ENCODE data around the gene YPEL4. TPM values are rescaled to one million over a fixed set of nuclear protein-coding genes. Genes with fewer than 3 reads are reported as not detected.
A peak's percentile ranks its signal among the peaks of the same experiment; 100 is the strongest.
"Not testable (repeated sequence)": the region's sequence is repeated elsewhere in the genome, so short reads cannot be mapped to it uniquely, and the experiment has no call there.

Gene YPEL4, protein sequence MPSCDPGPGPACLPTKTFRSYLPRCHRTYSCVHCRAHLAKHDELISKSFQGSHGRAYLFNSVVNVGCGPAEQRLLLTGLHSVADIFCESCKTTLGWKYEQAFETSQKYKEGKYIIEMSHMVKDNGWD
- total RNA-seq, result 1 to 10 TPM; 1.2 to 1.3 (median 1.2) TPM
- 0.59 TPM for total RNA-seq (2013)

DNA sequence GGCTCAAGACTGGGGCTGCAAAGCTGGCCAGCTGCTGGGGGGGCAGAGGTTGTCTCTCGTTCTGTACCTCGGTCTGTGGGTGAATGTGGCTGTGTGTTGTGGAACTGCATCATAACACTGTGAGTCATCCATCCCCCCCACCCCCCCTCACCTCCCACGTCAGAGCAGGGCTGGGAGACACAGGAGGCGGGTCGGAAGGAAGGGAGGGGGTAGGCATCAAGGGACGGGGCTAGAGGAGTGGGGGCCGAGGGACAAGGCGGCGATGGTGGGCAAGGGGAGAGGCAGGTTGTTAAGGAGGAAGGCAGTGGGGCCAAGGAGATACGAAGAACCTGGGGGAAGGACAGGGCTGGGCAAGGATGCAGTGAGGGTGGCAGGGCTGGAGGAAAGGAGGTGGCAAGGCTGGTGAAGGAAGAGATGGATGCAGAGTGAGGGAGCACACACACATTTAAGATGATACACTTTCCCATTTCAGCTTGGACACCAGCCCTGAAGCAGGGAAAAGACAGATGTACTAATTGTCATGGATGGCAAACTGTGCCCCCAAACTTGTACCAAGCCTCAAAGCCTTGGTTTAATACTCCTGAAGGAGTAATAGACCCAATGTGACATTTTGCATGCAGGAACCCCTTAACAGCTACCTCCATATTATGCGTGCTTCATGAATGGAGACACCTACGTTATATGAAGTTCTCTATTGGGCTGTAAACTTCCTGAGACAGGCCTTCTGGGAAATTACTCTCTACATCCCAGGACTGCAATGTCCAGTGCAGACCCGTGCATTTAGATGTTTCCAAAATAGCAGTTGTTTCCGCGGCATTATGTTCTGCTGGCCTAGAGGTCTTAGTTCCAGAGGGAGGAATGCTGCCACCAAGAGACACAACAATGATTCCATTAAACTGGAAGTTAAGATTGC is at the start of gene YPEL4:
Gene YPEL4 (minus strand): TSS at position 87 of the 913 bp plus-strand sequence. CDS start 2,805 bp downstream, outside the sequence.
- Histone ChIP-seq H3K4me3 (ENCODE audit: low read length) (peak within 1 kb of the TSS; percentile 21), H3K27ac (ENCODE audit: low read length) (no peak within 1 kb of the TSS), H3K4me1 (ENCODE audit: control insufficient read depth, insufficient read depth, low read length) (peaks cover 36% of the 10 kb centered on the region), H3K9me3 (ENCODE audit: control insufficient read depth, insufficient read depth, low read length) (no peaks in the 10 kb centered on the region), H3K27me3 (ENCODE audit: control insufficient read depth, insufficient read depth, low read length) (peaks cover 35% of the 10 kb centered on the region), H3K36me3 (ENCODE audit: control insufficient read depth, insufficient read depth, low read length) (no peaks in the 10 kb centered on the region)
- intact Hi-C loops (cut with micrococcal nuclease), result loop anchor here (1.0 kb wide), 1 partner anchor 17 kb away; no protein-coding TSS in a partner anchor
- Mint-ChIP-seq H3K4me3 (peak within 1 kb of the TSS; percentile 86), H3K4me1 (peaks cover 35 to 47% of the 10 kb centered on the region in 2 donors), H3K27me3 (ENCODE audit: low read depth in 2 of 2) (peaks cover 30 to 36% of the 10 kb centered on the region in 2 donors), H3K9me3 (no peaks in the 10 kb centered on the region), H3K27ac (peak within 1 kb of the TSS; percentile 78 to 87), H3K36me3 (no peaks in the 10 kb centered on the region)
- TF ChIP-seq, protein P1, sequence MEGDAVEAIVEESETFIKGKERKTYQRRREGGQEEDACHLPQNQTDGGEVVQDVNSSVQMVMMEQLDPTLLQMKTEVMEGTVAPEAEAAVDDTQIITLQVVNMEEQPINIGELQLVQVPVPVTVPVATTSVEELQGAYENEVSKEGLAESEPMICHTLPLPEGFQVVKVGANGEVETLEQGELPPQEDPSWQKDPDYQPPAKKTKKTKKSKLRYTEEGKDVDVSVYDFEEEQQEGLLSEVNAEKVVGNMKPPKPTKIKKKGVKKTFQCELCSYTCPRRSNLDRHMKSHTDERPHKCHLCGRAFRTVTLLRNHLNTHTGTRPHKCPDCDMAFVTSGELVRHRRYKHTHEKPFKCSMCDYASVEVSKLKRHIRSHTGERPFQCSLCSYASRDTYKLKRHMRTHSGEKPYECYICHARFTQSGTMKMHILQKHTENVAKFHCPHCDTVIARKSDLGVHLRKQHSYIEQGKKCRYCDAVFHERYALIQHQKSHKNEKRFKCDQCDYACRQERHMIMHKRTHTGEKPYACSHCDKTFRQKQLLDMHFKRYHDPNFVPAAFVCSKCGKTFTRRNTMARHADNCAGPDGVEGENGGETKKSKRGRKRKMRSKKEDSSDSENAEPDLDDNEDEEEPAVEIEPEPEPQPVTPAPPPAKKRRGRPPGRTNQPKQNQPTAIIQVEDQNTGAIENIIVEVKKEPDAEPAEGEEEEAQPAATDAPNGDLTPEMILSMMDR (IDR thresholded peaks at IDR 0.05), result no peak
- ATAC-seq, result peak; percentile 83 to 91 (median 86)
- DNase-seq, result peak; percentile 64 to 91
- WGBS (ENCODE audit: insufficient coverage), result 31% methylated on average over 12 of the region's 15 CpGs

DNA sequence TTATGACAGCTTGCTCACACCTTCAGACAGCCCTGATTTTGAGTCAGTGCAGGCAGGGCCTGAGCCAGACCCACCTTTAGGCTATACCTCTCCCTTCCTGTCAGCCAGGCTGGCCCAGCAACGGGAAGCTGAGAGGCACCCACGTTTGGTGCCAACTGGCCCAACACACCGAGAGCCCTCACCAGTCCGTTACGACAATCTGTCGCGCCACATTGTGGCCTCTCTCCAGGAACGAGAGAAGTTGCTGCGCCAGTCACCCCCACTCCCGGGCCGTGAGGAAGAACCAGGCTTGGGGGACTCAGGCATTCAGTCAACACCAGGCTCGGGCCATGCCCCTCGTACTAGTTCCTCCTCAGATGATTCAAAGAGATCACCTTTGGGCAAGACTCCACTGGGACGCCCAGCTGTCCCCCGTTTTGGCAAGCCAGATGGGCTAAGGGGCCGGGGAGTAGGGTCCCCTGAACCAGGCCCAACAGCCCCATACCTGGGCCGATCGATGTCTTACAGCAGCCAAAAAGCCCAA is 49.2 kb upstream of the YPEL4 start:
- ATAC-seq (no peak), DNase-seq (no peak)
- TF ChIP-seq, protein P1 (IDR thresholded peaks at IDR 0.05), result no peak
- Histone ChIP-seq H3K27ac (ENCODE audit: low read length) (no peak overlapping the region), H3K4me3 (ENCODE audit: low read length) (no peak overlapping the region), H3K27me3 (ENCODE audit: control insufficient read depth, insufficient read depth, low read length) (no peaks in the 10 kb centered on the region), H3K36me3 (ENCODE audit: control insufficient read depth, insufficient read depth, low read length) (peaks cover 64% of the 10 kb centered on the region), H3K9me3 (ENCODE audit: control insufficient read depth, insufficient read depth, low read length) (no peaks in the 10 kb centered on the region), H3K4me1 (ENCODE audit: control insufficient read depth, insufficient read depth, low read length) (no peaks in the 10 kb centered on the region)
- intact Hi-C loops (cut with micrococcal nuclease), result no loop called here
- H3K36me3 Mint-ChIP-seq, result peaks cover 15% of the 10 kb centered on the region
- H3K4me3 Mint-ChIP-seq, result no peak overlapping the region
- no peaks in the 10 kb centered on the region for H3K9me3 Mint-ChIP-seq
- H3K4me1 Mint-ChIP-seq, result no peaks in the 10 kb centered on the region
- H3K27me3 Mint-ChIP-seq (ENCODE audit: low read depth in 2 of 2), result no peaks in the 10 kb centered on the region
- 97% methylated on average over 18 of the region's 18 CpGs for WGBS (ENCODE audit: insufficient coverage)
- H3K27ac Mint-ChIP-seq, result peak overlapping the region in 1 of 2 donors; percentile 36

DNA sequence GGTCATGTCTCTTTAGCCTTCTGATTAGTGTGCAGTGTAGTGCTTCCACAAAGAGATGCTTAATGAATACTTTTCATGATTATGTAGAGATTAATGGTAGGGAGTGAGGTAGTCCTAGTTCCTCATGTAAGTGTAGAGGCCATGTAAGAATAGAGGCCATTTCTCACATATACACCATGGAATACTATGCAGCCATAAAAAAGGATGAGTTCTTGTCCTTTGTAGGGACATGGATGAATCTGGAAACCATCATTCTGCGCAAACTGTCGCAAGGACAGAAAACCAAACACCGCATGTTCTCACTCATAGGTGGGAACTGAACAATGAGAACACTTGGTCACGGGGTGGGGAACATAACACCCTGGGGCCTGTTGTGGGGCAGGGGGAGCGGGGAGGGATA is 40.8 kb upstream of the YPEL4 start:
- H3K27me3 Mint-ChIP-seq (ENCODE audit: low read depth in 2 of 2); H3K27ac Mint-ChIP-seq; DNase-seq; H3K9me3 ChIP-seq (ENCODE audit: control insufficient read depth, insufficient read depth, low read length); H3K27me3 ChIP-seq (ENCODE audit: control insufficient read depth, insufficient read depth, low read length); H3K4me3 Mint-ChIP-seq; H3K4me1 ChIP-seq (ENCODE audit: control insufficient read depth, insufficient read depth, low read length); H3K9me3 Mint-ChIP-seq; intact Hi-C loops (cut with micrococcal nuclease); H3K27ac ChIP-seq (ENCODE audit: low read length); H3K4me3 ChIP-seq (ENCODE audit: low read length); H3K4me1 Mint-ChIP-seq; ATAC-seq; H3K36me3 Mint-ChIP-seq: not testable (repeated sequence)
- WGBS (ENCODE audit: insufficient coverage), result 99% methylated on average over 4 of the region's 5 CpGs
- peaks cover 67% of the 10 kb centered on the region for H3K36me3 ChIP-seq (ENCODE audit: control insufficient read depth, insufficient read depth, low read length)

DNA sequence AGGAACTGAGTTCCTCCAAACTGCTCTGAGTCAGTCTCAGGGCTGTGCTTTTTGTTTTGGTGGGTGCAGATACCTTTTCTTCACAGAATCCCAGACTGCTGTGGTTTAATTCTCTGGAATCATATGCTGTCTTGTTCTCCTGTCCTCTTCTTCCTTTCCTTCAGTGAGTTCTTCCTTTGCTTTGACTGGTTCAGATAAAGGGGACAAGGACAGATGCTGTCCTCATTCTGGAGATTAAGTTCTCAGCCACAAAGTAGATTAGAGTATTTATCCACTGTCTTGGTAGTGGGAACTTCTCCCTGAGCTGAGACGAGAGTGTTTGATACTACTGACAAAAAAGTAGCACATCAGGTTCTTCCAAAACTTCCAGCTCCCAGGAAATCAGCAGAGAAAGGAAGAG is 31.5 kb upstream of the YPEL4 start:
- DNase-seq (no peak), ATAC-seq (no peak)
- no peaks in the 10 kb centered on the region for H3K27me3 Mint-ChIP-seq (ENCODE audit: low read depth in 2 of 2)
- peaks cover 15% of the 10 kb centered on the region for H3K36me3 Mint-ChIP-seq
- H3K9me3 Mint-ChIP-seq, result no peaks in the 10 kb centered on the region
- TF ChIP-seq, protein P1 (IDR thresholded peaks at IDR 0.05), result no peak
- Histone ChIP-seq H3K27ac (ENCODE audit: low read length) (no peak overlapping the region), H3K4me3 (ENCODE audit: low read length) (no peak overlapping the region), H3K4me1 (ENCODE audit: control insufficient read depth, insufficient read depth, low read length) (peaks cover 4% of the 10 kb centered on the region), H3K27me3 (ENCODE audit: control insufficient read depth, insufficient read depth, low read length) (no peaks in the 10 kb centered on the region), H3K36me3 (ENCODE audit: control insufficient read depth, insufficient read depth, low read length) (peaks cover 57% of the 10 kb centered on the region), H3K9me3 (ENCODE audit: control insufficient read depth, insufficient read depth, low read length) (no peaks in the 10 kb centered on the region)
- H3K27ac Mint-ChIP-seq, result peak overlapping the region; percentile 52 to 60
- 80% methylated on average over 1 of the region's 1 CpG for WGBS (ENCODE audit: insufficient coverage)
- no peak overlapping the region for H3K4me3 Mint-ChIP-seq
- peaks cover 33 to 47% of the 10 kb centered on the region in 2 donors for H3K4me1 Mint-ChIP-seq
- intact Hi-C loops (cut with micrococcal nuclease), result no loop called here

Data from natural killer cell (primary cell).